Inferior parietal cortex (tissue), 1 donor: ENCODE results near the gene HOXD9.

Experiments
- DNase-seq: peaks from one replicate; pipeline ENCODE4 v3.0.0-alpha.2; 2016; ENCODE audit errors: extremely low spot score

The HOXD9 gene

GRCh38 chr2:176152350-176153181 lies 30.0 kb downstream of the HOXD9 start:
- DNase-seq, result no peak

GRCh38 chr2:176154576-176155252 lies 32.2 kb downstream of the HOXD9 start:
- no peak for DNase-seq

- DNase-seq, result no peak
These were observed 33.0 kb downstream of the HOXD9 start for GRCh38 chr2:176155356-176156044.

GRCh38 chr2:176156301-176156806 lies 33.8 kb downstream of the HOXD9 start:
- no peak for DNase-seq

- no peak for DNase-seq
These were observed 34.4 kb downstream of the HOXD9 start, which contains the start of gene HOXD3 for GRCh38 chr2:176156807-176157498. HOXD3 (plus strand) TSS chr2:176157307; CDS start chr2:176169115, 11,808 bp downstream.

GRCh38 chr2:176157499-176158185 lies 35.1 kb downstream of the HOXD9 start:
- no peak for DNase-seq

- no peak for DNase-seq
These were observed 35.7 kb downstream of the HOXD9 start for GRCh38 chr2:176158186-176158591.

- no peak for DNase-seq
These were observed 36.5 kb downstream of the HOXD9 start for GRCh38 chr2:176158855-176159662.

DNA sequence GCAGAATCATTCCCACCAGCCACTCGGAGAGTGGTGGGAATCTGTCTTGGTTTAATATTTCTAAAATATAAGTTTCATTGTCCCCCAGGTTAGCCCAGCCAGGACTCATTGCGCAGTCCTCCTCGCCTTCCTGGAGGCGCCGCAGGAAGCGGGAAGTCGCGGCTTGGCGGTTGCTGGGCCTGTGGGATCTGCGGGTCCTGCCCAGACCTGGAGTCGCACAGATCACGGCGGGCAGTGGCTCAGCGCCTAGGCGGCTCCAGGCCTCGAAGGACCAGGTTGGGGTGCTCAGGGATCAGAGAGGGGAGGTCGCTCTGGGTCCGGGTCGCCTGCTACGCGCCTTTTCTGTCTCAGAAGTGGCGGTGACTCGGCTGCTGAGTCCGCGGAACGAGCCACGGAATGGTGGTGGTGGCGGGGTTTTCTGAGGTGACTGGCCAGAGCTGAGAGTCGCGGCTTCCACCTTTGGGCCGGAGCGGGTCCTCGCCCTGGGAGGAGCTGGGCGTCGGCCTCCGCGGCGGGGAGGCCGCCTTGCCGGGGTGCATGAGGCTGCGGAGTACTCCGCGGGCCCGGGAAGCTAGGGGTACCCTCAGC lies 37.2 kb downstream of the HOXD9 start:
- no peak for DNase-seq

DNA sequence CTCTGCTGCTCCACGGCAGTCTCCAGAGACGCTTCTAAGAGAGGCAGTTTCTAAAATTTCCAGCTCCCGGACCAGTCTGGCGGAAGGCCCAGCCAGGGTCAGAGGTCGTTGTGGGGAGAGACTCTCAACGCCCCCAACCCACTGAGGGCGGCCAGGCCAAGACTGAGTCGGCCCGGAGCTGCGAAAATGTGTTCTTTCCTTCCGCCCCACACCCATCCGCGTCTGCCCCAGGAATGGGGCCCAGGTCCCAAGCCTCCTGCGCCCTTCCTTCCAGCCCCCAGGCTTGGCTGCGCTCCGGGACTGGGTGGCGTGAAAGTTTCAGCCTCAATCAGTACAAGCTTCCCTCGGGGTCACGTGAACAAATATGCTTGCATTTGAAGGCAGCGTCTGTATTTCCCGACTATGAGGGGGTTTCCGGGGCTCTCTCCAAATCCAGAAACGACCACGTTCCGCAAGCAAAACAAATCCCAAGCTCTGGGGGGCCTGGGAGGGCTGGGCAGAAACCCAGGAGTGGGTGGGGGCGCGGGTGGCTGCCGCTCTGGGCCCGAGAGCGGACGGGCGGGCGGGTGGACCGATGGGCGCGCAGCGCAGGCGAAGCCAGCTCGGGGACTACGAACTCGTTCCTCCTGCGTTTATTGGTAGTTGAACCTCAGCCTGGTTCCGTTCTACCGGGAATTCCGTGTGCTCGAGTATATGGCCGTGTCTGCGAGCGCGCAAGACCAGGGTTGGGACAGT lies 37.9 kb downstream of the HOXD9 start:
- no peak for DNase-seq

GRCh38 chr2:176160986-176161824 lies 38.7 kb downstream of the HOXD9 start:
- DNase-seq, result no peak

GRCh38 chr2:176161825-176162626 lies 39.5 kb downstream of the HOXD9 start:
- no peak for DNase-seq

- DNase-seq, result no peak
These were observed 40.6 kb downstream of the HOXD9 start for GRCh38 chr2:176162911-176163671.

GRCh38 chr2:176163672-176164056 lies 41.1 kb downstream of the HOXD9 start:
- DNase-seq, result no peak

GRCh38 chr2:176164201-176164600 lies 41.7 kb downstream of the HOXD9 start:
- DNase-seq, result no peak

- no peak for DNase-seq
These were observed 42.3 kb downstream of the HOXD9 start for GRCh38 chr2:176164611-176165369.
